Measurements from ENCODE around the gene SDK1. TPM values are rescaled to one million over a fixed set of nuclear protein-coding genes. Genes with fewer than 3 reads are reported as not detected.

SDK1 gene
- total RNA-seq, 1 donor from 2014 or later = 10.4 TPM

GRCh38 chr7:4168041-4168440 is 867.0 kb downstream of the SDK1 start:
- H3K4me3 ChIP-seq = no peak overlapping the region
- intact Hi-C loops (cut with DNase I) = no loop called here
- no peak for ATAC-seq
- DNase-seq = no peak
- no peaks in the 10 kb centered on the region for H3K4me1 ChIP-seq
- TF ChIP-seq CTCF (IDR thresholded peaks at IDR 0.05) = no peak
- no peak overlapping the region for H3K27ac ChIP-seq
- H3K9me3 ChIP-seq = no peaks in the 10 kb centered on the region
- H3K36me3 ChIP-seq = no peaks in the 10 kb centered on the region
- H3K27me3 ChIP-seq = no peaks in the 10 kb centered on the region

GRCh38 chr7:4168541-4168940 is 867.5 kb downstream of the SDK1 start:
- DNase-seq = no peak
- H3K4me3 ChIP-seq = no peak overlapping the region
- no peaks in the 10 kb centered on the region for H3K27me3 ChIP-seq
- intact Hi-C loops (cut with DNase I) = no loop called here
- no peaks in the 10 kb centered on the region for H3K4me1 ChIP-seq
- no peak for TF ChIP-seq CTCF (IDR thresholded peaks at IDR 0.05)
- no peaks in the 10 kb centered on the region for H3K36me3 ChIP-seq
- no peak for ATAC-seq
- H3K27ac ChIP-seq = no peak overlapping the region
- no peaks in the 10 kb centered on the region for H3K9me3 ChIP-seq

GRCh38 chr7:4169455-4169854 is 868.4 kb downstream of the SDK1 start:
- Histone ChIP-seq H3K36me3 (no peaks in the 10 kb centered on the region), H3K4me1 (no peaks in the 10 kb centered on the region), H3K27me3 (no peaks in the 10 kb centered on the region), H3K27ac (no peak overlapping the region), H3K4me3 (no peak overlapping the region), H3K9me3 (no peaks in the 10 kb centered on the region)
- ATAC-seq (peak; percentile 16), DNase-seq (no peak)
- intact Hi-C loops (cut with DNase I) = no loop called here
- TF ChIP-seq CTCF (IDR thresholded peaks at IDR 0.05) = no peak

- TF ChIP-seq CTCF (IDR thresholded peaks at IDR 0.05) = no peak
- no peak for DNase-seq
Observed at GRCh38 chr7:4170997-4171786, 870.1 kb downstream of the SDK1 start.

GRCh38 chr7:4172883-4173282 is 871.8 kb downstream of the SDK1 start:
- DNase-seq = no peak

More at GRCh38 chr7:4170997-4171786, 870.1 kb downstream of the SDK1 start:
- H3K9me3 ChIP-seq = no peaks in the 10 kb centered on the region
- H3K27ac ChIP-seq = no peak overlapping the region
- no peaks in the 10 kb centered on the region for H3K27me3 ChIP-seq
- no peaks in the 10 kb centered on the region for H3K4me1 ChIP-seq
- H3K4me3 ChIP-seq = no peak overlapping the region
- no peaks in the 10 kb centered on the region for H3K36me3 ChIP-seq
- intact Hi-C loops (cut with DNase I) = no loop called here
- no peak for ATAC-seq

More at GRCh38 chr7:4172883-4173282, 871.8 kb downstream of the SDK1 start:
- H3K4me1 ChIP-seq = no peaks in the 10 kb centered on the region
- TF ChIP-seq CTCF (IDR thresholded peaks at IDR 0.05) = no peak
- no peaks in the 10 kb centered on the region for H3K36me3 ChIP-seq
- intact Hi-C loops (cut with DNase I) = no loop called here
- ATAC-seq = no peak
- no peak overlapping the region for H3K27ac ChIP-seq
- H3K9me3 ChIP-seq = no peaks in the 10 kb centered on the region
- no peaks in the 10 kb centered on the region for H3K27me3 ChIP-seq
- no peak overlapping the region for H3K4me3 ChIP-seq

All from upper lobe of right lung (tissue), 1 donor.